Measurements from ENCODE around the gene CIC.
"Not testable (repeated sequence)": the region's sequence is repeated elsewhere in the genome, so short reads cannot be mapped to it uniquely, and the experiment has no call there.

Gene CIC

DNA sequence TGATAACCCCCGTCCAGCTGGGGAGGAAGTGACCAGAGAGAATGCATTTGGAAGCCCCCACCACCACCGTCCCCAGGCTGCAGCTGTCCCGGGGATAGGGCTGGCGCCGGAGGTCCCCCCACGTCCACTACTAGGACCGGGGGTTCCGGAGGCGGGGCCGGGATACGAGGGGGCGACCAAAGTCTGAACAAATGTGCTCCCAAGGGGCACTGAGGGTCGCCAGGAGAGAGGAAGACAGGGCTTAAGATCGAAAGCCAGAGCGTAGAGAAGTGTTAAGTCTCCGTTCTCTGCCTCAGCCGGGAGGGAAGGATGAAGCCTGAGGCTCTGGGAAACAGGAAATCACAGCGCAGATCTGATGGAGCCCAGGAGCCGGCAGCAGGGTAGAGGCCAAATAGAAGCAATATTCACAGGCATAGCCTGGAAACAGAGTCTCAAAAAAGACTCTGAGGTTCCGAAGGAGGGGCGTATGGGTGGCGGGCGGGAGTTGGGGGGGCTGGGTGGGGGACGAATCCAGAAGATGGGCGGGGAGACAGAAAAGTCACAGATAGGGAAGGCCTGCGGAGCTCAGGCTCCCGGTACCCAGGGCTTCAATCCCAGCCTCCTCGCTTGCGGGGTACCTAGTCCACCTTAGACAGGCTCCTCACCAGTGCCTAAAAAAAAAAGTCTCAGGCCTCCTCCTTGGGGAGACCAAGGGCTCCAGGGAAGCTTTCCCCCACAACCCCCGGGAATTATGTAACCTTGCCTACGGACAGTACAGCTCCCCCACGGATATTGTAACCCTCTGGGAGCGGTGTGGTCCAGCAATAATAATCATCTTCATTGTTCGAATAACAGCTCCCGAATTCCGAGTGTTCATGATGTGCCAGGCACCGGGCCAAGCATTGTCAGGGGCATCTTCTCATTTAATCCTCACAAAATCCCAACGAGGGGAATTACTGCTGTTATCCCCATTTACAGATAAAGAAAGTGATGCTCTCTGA lies 13.0 kb upstream of the CIC start:
- DNase-seq (ENCODE audit: low read depth) = no peak

- not testable (repeated sequence) for DNase-seq (ENCODE audit: low read depth)
Observed at GRCh38 chr19:42257842-42258241, 11.2 kb upstream of the CIC start.

DNA sequence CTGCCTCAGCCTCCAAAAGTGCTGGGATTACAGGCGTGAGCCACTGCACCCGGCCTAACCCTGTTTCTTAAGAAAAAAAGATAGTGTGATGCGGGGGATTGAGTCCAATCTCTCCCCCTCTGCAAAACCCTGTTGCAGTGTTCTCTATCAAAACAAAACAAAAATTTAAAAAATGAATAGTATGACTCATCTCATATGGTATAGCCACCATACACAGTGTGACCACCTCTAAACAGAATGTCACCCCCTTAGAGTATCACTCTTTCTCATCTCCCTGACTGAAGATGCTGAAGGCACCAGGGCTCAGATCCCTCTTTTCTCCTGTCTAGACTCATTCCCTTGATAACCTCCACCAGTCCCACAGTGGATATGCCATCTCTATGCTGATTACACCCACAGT lies 7.3 kb upstream of the CIC start:
- DNase-seq (ENCODE audit: low read depth) = no peak

GRCh38 chr19:42266105-42266504 lies 2.9 kb upstream of the CIC start:
- not testable (repeated sequence) for DNase-seq (ENCODE audit: low read depth)

DNA sequence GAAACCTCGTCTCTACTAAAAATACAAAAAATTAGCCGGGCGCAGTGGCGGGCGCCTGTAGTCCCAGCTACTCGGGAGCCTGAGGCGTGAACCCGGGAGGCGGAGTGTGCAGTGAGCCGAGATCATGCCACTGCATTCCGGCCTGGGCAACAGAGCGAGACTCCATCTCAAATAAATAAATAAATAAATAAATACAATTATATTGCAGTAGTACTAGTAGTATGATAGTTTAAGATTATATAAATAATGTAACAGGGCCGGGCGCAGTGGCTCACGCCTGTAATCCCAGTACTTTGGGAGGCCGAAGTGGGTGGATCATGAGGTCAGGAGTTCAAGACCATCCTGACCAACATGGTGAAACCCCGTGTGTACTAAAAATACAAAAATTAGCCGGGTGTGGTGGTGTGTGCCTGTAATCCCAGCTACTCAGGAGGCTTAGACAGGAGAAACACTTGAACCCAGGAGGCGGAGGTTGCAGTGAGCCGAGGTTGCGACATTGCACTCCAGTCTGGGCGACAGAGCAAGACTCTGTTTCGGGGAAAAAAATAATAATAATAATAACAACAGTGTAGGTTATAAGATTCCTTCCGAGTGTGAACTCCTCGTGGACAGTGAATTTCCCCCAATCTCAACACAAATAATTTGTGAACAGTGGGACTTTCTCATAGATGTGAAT lies 2.0 kb upstream of the CIC start:
- DNase-seq (ENCODE audit: low read depth) = not testable (repeated sequence)

DNA sequence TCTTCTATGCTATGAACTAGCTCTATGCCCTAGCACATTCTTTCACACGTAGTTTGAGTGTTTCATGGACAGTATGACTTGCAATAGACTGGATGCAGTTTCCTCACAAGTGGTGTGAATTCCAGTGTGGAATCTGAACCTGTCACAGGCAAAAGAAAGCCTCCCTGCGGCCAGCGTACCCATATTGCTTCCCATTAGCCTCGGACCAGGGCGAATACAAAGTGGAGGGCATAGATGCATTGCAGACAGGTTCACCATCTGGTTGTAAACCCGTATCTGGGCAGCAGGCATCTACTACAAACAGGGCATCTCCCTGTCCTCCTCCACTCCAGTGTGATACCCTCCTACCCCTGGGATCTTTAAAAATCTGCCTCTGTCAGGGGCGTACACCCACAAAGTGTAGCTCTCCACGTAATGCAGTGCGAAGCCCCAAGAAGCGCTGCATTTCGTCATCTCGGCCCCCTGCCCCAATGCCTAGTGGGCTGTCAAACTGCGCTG lies 1.4 kb upstream of the CIC start:
- no peak for DNase-seq (ENCODE audit: low read depth)

DNA sequence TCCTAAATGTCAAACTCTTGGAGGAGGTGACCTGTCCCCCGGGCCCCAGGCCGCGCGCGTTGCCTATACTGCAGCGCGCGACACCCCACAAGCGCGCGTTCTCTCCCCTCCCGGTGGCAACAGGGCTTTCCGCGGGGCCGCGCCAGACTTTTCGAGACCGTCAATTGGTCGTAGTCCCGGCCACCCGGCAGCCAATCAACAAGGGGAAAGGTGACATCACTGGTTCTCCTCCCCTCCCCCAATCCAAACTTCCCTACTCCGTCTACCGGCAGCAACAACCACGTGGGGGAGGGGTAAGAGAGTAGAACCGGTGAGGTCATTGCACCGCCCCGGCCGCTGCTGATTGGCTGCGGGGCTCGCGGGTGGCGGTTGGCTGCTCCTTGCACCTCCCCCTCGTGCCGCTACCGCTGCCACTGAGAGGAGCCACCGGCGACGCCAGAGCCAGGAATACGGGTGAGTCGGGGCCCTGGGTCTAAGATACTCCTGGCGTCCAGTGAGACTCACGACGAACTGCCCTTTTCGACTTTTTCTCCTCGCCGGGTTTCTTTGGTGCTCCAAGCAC lies 829 bp upstream of the CIC start:
- DNase-seq (ENCODE audit: low read depth) = peak; percentile 89

DNA sequence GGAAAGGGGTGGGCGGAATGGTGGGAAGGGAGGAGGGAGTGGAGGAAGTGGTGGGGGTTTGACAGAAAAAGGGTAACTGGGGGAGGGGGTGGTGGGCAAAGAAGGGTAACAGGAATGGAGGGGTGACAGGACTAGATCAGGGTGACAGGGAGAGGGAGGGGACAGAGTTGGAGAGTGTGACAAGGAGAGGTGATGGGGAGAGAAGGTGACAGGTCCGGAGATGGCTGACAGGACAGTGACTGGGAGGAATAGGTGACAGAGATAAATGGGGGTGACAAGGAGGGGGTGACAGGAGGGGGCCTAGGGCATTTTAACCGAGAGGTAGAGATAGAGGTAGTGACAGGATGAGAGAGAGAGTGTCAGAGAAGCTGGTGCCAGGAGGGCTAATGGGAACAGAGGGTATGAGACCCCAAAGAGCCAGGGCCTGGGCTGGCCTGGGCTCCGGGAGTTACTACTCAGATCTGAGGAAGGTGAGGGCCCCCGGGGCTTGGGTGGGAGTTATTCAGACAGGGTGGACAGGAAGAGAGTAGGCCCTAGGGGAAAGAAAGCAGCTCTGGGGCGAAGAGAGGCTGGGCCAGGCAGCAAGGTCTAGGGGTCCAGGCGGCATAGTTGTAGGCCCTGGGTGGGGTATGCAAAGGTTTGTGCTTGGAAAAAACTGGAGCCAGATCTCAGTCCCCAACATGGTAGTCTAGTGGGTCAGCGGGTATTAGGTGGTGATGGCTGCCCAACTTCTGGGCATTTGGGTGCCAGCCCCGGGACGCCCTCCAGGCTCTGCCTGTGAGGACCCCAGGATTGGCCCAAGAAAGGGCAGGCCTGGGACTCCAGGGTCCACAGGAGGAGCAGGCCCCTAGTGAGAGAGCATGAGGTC lies 660 bp downstream of the CIC start:
- no peak for DNase-seq (ENCODE audit: low read depth)

DNA sequence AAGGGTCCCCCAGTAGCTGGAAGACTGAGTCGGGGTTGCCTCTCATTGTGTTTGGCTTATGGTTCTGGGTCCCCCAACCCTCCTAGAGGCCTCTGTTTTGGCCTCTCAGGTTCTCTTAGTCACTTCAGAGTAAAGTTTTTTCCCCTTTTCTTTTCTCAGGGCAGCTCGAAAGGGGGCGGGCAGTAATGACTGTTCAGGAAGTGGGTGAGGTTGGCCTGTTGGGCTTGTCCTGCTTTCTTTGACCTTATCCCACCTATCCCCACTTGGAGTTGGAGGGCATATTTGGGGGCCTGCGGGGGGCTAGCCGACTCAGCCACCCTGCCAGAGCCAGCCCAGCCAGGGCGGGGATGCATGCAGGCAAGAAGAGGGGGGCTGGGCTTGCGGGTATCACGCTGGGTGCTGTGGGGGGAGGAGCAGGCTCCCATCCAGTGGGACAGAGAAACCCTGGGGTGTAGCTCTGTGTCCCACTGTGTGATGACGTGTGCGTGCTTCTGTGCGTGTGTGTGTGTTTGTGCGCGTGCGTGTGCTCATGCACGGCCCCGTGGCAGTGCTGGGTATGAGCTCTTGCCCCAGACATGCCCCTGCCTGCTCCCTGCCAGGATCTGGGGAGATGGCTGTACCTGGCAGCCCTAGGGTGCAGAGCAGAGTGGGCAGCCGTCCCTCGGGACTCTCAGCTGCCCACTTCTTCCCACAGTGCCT lies 1.4 kb downstream of the CIC start:
- peak; percentile 23 for DNase-seq (ENCODE audit: low read depth)

DNA sequence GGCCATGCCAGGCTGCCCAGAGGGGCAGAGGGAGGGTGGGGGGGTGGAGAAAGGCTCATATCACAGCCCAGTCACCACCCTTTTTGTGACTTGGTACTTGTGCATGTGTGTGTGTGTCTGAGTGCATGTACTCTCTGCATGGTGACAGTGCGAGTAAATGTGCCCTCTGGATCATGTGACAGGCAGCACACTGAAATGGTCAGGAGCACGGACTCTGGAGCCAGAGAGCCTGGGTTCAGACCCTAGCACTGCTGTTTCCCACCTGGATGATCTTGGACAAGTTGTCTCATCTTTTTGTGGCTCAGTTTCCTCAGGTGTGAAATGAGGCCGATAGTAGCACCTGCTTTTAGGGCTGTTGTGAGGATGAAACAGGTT lies 2.0 kb downstream of the CIC start:
- no peak for DNase-seq (ENCODE audit: low read depth)

- no peak for DNase-seq (ENCODE audit: low read depth)
Observed at GRCh38 chr19:42271861-42272534, 2.9 kb downstream of the CIC start.

GRCh38 chr19:42272535-42272897 lies 3.5 kb downstream of the CIC start:
- no peak for DNase-seq (ENCODE audit: low read depth)

DNA sequence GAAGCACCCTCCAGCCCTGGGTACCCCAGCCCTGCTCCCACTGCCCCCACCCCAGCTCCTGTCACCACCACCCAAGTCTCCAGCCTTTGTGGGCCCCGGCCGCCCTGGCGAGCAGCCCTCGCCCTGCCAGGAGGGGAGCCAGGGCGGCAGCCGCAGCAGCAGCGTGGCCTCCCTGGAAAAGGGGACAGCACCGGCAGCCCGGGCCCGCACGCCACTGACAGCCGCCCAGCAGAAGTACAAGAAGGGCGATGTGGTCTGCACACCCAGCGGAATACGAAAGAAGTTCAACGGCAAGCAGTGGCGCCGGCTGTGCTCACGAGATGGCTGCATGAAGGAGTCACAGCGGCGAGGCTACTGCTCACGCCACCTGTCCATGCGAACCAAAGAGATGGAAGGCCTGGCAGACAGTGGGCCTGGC lies 3.9 kb downstream of the CIC start:
- DNase-seq (ENCODE audit: low read depth) = no peak

- no peak for DNase-seq (ENCODE audit: low read depth)
Observed at GRCh38 chr19:42273407-42274064, 4.5 kb downstream of the CIC start.

GRCh38 chr19:42274065-42274682 lies 5.1 kb downstream of the CIC start:
- no peak for DNase-seq (ENCODE audit: low read depth)

DNA sequence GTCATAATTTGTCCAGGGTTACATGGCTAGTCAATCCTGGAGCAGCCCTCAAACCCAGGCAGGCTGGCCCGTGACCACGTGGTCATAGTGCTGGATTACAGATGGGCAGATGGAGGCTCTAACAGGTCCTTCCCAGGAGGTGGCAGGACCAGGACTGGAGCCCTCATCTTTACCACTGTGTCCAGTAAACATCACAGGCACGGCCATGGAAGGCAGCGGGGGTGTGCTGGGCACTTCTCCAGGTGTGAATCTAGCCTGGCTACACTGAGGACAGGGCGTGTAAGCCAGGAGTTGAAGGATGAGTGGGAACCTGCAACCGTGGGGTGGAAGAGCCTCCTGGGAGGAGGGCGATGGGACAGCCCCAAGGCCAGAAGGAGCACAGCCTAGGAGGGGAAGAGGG lies 6.1 kb downstream of the CIC start:
- no peak for DNase-seq (ENCODE audit: low read depth)

GRCh38 chr19:42275517-42275916 lies 6.5 kb downstream of the CIC start:
- no peak for DNase-seq (ENCODE audit: low read depth)

DNA sequence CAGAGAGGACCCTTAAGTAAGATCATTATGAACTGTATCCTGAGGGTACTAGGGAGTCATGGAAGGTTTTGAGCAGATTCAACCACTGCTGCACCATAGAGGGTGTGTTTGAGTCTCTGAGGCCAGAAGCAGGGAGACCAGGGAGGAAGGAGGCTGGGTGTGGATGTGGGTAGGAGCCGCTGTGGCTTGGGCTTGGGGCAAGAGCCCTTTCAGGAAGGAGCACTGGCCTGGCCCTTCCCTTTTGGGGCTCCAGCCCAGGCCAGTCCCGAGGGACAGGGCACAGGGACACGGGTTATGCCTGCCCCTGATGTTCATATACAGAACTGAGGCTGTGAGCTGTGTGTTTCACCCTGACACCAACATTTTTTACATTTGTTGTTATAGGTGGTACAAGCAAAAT lies 7.2 kb downstream of the CIC start:
- DNase-seq (ENCODE audit: low read depth) = no peak

DNA sequence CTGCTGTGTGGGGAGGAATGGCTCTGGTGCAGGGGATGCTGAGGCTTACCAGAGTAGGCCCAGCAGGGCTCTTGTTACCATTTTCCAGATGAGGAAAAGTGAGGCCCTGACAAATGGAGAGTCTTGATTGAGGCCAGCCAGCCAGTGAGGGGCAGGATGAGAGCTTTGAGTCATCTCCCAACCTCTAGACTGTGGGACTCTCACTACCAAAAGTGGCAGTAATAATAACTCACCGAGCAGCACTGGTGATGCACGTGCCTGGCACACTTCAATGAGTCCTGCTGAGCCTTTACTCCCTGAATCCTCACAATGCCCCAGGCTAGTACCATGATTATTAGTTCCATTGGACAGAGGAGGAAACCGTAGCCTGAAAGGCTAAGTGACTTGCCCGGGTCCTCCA lies 7.8 kb downstream of the CIC start:
- DNase-seq (ENCODE audit: low read depth) = no peak
